Endometrium (tissue), 2 donors: ENCODE data around the gene ENPP5.
"Not testable (repeated sequence)": the region's sequence is repeated elsewhere in the genome, so short reads cannot be mapped to it uniquely, and the experiment has no call there.

ENCODE experiments used
- FAIRE-seq: peaks from 2 replicates; lab custom pipeline; 2012; peaks lifted over from hg19 to GRCh38; lab: Jason Lieb, UNC
- donor health status: control.
- donor health status: control.

ENPP5 gene

DNA sequence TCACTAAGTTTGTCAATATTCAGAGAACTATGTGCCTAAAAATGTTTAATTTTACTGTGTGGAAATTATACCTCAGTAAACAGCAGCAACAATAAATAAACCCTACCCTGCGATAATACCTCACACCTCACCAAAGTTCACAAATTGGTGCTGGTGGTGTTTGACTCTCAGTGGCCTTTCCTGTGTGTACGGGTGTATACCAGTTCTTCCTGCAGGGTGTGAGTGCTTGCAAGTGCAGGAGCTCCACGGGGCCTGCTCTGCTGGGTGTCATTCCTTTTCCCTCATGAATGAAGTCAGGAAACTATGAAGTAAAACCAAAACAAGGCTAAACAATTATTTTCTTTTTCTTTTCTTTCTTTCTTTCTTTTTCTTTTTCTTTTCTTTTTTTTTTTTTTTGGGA, 4.1 kb upstream of the ENPP5 start:
- no peak for FAIRE-seq

GRCh38 chr6:46172176-46172575, 1.4 kb upstream of the ENPP5 start:
- FAIRE-seq = no peak

GRCh38 chr6:46160102-46160501, 10.7 kb downstream of the ENPP5 start:
- no peak for FAIRE-seq

DNA sequence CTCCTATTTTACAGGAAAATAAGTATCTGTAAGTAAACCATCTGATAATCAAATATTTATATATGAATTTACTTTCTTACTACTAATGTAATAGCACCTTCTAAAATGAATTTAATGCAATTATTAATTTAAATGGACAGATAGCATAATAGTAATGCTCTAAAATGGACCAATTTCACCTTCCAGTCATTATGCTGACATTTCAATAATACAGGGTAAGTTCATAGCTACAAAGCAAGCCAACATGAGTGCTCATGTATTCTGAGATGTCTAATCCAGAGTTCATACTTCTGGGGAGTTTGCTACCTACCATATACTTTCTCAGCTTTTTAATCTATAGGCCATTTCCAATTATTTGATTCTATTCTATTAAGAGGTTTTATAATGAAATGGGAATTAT, 11.6 kb downstream of the ENPP5 start:
- FAIRE-seq = no peak

DNA sequence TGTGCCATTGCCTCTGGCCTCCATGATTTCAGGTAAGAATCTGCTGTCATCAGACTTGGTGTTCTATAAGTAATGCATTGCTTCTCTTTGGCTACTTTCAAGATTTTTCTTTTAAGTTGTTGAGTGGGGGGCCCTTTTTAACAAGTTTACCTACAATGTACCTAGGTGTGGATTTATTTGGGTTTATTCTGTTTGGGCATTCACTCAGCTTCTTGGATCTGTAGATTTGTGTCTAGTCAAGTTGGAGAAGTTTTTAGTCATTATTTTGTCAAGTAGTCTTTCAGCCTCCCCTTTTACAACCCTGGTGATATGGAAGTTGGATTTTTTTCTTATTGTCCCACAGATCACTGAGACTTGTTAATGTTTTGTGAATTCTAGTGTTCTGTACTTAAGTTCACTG, 14.1 kb downstream of the ENPP5 start:
- no peak for FAIRE-seq

- FAIRE-seq = not testable (repeated sequence)
Observed at GRCh38 chr6:46149066-46149465, 21.7 kb downstream of the ENPP5 start.

DNA sequence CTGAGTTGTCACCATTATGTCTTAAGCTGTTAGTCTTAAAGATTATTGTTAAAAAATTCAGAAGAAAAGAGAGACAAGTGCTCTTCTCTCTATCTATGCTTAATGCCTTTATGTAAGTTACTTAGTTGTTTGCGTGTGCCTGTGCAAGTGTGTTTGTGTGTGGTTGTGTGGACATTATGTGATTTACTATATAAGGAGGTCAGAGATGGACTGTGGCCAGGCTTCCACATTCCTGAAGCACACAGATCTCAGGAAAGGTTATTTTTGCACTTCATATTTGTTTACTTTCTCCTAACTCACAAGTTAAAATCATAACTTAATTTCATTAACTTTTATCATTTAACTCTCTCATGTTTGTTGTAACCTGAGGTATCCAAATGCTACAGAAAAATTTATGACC, 26.5 kb downstream of the ENPP5 start:
- no peak for FAIRE-seq

- no peak for FAIRE-seq
Observed at GRCh38 chr6:46138281-46138680, 32.5 kb downstream of the ENPP5 start.

DNA sequence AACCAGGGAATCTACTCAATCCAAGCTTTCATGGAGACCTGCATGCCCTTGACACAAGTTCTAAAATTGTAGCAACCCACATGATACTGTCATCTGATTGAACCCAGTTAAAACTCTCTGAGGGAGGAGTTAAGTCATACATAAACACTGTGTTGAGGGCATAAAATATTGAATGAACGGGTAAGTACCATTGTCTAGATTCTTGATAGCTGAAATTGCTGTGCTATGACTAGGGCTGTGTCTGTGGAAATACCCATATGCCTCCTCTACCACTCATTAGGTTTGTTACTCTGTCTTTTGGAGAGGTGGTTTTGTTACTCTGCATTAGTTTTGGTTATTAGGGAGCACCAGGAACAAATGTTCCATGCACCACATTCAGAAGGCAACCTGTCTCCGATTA, 33.4 kb downstream of the ENPP5 start:
- no peak for FAIRE-seq

GRCh38 chr6:46136831-46137230, 33.9 kb downstream of the ENPP5 start:
- FAIRE-seq = no peak

DNA sequence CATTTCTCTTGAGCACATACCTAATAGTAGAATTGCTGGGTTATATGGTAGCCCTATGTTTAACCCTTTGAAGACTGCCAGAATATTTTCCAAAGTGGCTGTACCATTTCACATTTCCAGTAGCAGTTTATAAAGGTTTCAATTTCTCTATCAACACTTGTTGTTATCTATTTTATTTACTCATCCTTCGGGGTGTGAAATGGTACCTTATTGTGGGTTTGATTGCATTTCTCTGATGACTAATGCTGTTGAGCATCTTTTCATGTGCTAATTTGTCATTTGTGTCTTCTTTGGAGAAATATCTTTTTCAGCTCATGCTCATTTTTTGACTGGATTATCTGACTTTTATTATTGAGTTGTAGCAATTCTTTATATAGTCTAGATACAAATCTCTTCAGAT, 35.6 kb downstream of the ENPP5 start:
- FAIRE-seq = no peak

GRCh38 chr6:46134216-46134615, 36.6 kb downstream of the ENPP5 start:
- FAIRE-seq = no peak

DNA sequence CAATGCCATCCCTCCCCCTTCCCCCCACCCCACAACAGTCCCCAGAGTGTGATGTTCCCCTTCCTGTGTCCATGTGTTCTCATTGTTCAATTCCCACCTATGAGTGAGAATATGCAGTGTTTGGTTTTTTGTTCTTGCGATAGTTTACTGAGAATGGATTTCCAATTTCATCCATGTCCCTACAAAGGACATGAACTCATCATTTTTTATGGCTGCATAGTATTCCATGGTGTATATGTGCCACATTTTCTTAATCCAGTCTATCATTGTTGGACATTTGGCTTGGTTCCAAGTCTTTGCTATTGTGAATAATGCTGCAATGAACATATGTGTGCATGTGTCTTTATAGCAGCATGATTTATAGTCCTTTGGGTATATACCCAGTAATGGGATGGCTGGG, 39.5 kb downstream of the ENPP5 start:
- FAIRE-seq = not testable (repeated sequence)

DNA sequence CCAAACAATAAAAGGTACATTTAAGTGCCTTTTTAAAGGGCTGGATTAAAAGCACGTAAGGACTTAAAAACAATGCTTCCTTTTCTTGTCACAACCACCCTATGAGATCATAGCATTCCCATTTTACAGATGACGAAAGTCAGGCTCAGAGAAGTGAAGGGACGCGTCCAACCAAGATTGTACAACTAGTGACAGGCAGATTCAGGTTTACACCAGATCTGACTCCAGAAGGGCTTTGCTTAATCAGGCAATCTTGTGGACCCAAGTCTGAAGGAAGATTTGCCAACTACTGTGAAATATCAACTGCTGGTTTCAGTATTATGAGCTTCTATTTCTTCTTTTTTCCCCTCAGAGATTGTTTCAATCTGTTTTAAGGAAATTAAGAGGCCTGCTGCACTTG, 40.1 kb downstream of the ENPP5 start:
- no peak for FAIRE-seq

DNA sequence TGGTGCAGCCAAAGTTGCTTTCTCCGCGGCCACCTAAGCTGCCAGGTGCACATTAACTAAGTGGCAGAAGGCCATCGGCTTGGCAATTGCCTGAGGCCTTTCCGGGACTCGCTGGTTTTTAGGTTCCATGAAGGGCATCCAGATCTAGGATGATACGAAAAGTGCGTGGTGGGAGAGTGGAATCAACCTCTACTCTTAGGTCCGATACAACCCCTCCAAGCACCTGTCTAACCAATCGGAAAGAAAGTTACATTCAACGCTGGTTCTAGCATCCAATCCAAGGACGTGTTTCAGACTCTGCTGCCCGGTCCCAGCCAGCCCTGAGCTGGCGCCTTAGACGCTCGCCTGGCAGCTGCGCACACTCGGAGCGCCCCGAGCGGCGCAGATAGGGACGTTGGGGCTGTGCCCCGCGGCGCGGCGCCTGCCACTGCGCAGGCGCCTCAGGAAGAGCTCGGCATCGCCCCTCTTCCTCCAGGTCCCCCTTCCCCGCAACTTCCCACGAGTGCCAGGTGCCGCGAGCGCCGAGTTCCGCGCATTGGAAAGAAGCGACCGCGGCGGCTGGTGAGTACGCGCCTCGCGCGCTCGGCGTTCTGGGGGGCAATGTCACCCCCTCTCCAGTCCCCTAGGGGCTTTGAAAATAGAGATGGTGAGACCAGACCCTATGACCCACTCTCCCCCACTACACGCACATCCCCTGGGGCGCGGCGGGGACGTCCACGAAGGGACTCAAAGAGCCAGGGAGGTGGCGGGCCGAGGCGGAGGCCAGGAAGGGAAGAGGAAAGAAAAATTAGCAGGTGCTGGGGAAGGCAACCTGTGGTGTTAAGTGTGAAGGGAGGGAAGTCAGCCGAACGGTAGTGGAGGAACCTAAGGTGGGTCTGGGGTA, 40.9 kb downstream of the ENPP5 start, which contains the start of gene ENPP4:
ENPP4 (plus strand) TSS at position 361 of the 883 bp plus-strand sequence. CDS start 9,595 bp downstream, outside the sequence.
- no peak for FAIRE-seq

- FAIRE-seq = no peak
Observed at GRCh38 chr6:46129291-46129628, 41.5 kb downstream of the ENPP5 start.

- no peak for FAIRE-seq
Observed at GRCh38 chr6:46128476-46128875, 42.3 kb downstream of the ENPP5 start.

GRCh38 chr6:46119679-46120078, 51.1 kb downstream of the ENPP5 start:
- not testable (repeated sequence) for FAIRE-seq

- FAIRE-seq = no peak
Observed at GRCh38 chr6:46118836-46119235, 51.9 kb downstream of the ENPP5 start.

DNA sequence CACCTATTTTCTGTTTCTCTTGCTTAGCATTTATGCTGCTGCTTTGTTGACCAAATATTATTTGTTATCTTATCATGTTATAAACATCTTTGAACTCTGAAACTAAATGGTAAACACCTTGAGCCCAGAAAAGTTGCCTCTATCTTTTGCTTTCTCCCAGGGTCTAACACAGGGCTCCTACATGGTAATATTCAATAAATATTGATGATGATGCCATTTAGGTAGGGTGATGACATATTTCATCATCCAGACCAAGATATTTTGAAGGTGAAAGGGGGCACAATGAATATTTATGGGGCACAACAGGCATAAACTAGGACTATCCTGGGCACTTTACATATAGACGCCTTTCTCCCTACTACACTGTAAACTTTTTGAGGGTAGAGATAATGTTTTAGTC, 52.6 kb downstream of the ENPP5 start:
- FAIRE-seq = no peak

DNA sequence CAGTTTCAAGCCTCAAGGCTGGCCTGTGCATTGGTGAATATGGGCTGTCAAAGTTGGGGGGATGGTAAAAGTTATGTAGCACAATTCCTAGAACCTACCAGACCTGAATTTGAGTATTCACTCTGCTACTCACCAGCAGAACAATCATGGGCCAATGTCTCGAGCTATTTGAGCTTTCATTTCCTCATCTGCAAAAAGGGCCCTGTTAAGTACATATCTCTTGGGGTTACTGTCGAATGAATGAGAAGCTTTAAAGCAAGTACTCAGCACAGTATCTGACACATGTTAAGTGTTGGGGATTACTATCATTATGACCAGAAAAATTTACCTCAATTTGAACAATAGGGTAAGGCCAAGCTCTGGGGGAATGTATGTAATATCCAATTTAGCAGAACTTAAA, 54.5 kb downstream of the ENPP5 start:
- FAIRE-seq = no peak

DNA sequence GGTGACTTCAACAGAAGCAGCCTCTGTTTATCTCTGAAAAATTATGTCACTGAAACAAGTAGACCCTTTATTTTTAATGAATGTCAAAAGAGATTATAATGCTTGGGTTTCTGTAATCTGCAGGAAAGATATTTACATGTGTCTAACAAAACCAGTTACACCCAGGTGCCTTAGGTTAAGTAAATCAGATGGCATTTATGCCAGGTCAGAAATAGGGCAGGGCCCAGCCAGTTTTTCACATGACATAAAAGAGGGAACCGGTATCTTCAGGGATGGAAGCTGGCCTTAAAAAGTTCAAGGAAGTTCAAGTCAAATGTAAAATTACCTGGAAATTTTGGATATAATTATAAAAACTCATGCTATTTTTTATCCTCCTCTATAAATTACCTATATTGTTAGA, 55.1 kb downstream of the ENPP5 start:
- FAIRE-seq = no peak

GRCh38 chr6:46113370-46113769, 57.4 kb downstream of the ENPP5 start:
- no peak for FAIRE-seq
